ENCODE measurements around the gene TBX20. TPM values are rescaled to one million over a fixed set of nuclear protein-coding genes. Genes with fewer than 3 reads are reported as not detected.

Gene TBX20
- total and polyA plus RNA-seq, 10 of the 15 experiments (the other 5 are each of a cell fraction or from before 2014, with no cell fraction given) = not detected

DNA sequence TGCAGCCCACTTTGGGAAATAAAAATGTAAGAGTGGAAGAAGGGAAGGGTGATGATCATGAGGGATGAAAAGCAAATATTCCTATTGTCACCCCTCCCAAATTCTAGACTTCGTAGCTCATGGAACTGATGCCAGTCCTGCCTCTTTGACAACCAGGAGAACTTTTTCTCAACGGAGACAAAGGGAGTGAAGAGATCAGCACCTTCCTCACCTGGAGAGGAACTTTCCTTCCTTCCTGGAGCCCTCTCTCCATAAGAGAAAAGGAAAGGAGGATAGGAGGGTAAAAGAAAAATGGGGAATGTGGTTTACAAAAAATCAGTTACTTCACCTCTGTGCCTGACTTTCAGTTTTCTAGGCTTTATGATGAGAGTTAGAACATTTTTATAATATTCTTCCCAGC is 3.4 kb downstream of the TBX20 start:
- Histone ChIP-seq H3K79me2 (ENCODE audit: control insufficient read depth, insufficient read depth, low read length) (no peaks in the 10 kb centered on the region), H4K20me1 (ENCODE audit: control insufficient read depth, insufficient read depth) (no peaks in the 10 kb centered on the region; the same call in 1 of the 2 replicates), H3K27ac (ENCODE audit: control insufficient read depth, insufficient read depth) (no peak overlapping the region), H3K4me2 (ENCODE audit: control insufficient read depth, insufficient read depth) (no peak overlapping the region), H3K27me3 (replicated peaks in 1 of 2; ENCODE audit: control insufficient read depth in 2 of 2, insufficient read depth in 2 of 2, low read length in 1 of 2) (peaks cover 8 to 23% of the 10 kb centered on the region in 2 experiments), H3K9ac (ENCODE audit: control insufficient read depth, insufficient read depth, low read length) (no peak overlapping the region), H2AFZ (ENCODE audit: control insufficient read depth, low read depth, low read length) (no peak overlapping the region), H3K9me3 (replicated peaks; ENCODE audit: control insufficient read depth, insufficient read depth, low read length) (peaks cover 1% of the 10 kb centered on the region; the same call in 2 of the 3 replicates), H3K4me3 (no peak overlapping the region), H3K36me3 (ENCODE audit: control insufficient read depth in 2 of 2, insufficient read depth in 2 of 2, low read length in 1 of 2) (no peaks in the 10 kb centered on the region), H3K4me1 (ENCODE audit: control insufficient read depth, insufficient read depth, low read length) (no peaks in the 10 kb centered on the region)
- 0% methylated on average over 2 of the region's 2 CpGs for WGBS (ENCODE audit: insufficient coverage, insufficient replicate concordance, low lambda C conversion rate, missing lambda C conversion rate)
- BruUV-seq (replicated peaks) = no TSS peak
- FAIRE-seq (no peak), DNase-seq (ENCODE audit: low read depth, low spot score) (no peak), ATAC-seq (no peak)
- intact Hi-C loops (cut with micrococcal nuclease; ENCODE audit: unreplicated experiment) = no loop called here
- ChIA-PET RAD21 (ENCODE audit: unreplicated experiment) (no interaction called here), CTCF (no interaction called here), POLR2A (no interaction called here), SMC1A (ENCODE audit: uncharacterized antibody, unreplicated experiment) (interaction anchor here (1.0 kb wide), 2 partner anchors 270 to 375 kb away, joined by 3 to 4 read pairs; no protein-coding TSS in a partner anchor)
- in situ Hi-C loops (cut with MboI) = no loop called here
- TF ChIP-seq SIN3A (IDR thresholded peaks at IDR 0.05; ENCODE audit: low read depth, low read length) = no peak
- no peak for TF ChIP-seq ZSCAN29 (IDR thresholded peaks at IDR 0.05)
- no peak for TF ChIP-seq CBX3 (IDR thresholded peaks at IDR 0.05; ENCODE audit: borderline replicate concordance, low read depth)

DNA sequence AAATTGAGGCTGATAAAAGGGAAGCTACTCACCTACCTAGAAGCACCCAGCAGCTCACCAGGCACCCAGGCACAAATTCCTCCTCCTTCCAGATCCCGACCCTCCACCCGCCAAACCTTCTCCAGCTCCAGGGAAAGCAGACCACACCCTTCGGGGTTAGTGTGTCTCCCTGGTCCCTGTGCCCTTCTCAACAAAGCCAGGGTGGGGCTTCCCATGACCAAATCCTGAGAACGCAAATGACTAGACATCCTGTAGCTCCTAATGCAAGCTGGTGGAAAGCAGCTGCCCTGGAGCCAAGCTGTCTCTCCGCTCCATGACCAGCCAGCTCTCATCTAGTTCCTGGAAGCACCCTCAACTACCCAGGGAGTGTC is 4.4 kb downstream of the TBX20 start:
- Histone ChIP-seq H3K9me3 (replicated peaks; ENCODE audit: control insufficient read depth, insufficient read depth, low read length) (no peaks in the 10 kb centered on the region; the same call in 2 of the 3 replicates), H4K20me1 (ENCODE audit: control insufficient read depth, insufficient read depth) (no peaks in the 10 kb centered on the region; the same call in 1 of the 2 replicates), H3K4me1 (ENCODE audit: control insufficient read depth, insufficient read depth, low read length) (no peaks in the 10 kb centered on the region), H3K4me2 (ENCODE audit: control insufficient read depth, insufficient read depth) (no peak overlapping the region), H3K4me3 (no peak overlapping the region), H3K79me2 (ENCODE audit: control insufficient read depth, insufficient read depth, low read length) (no peaks in the 10 kb centered on the region), H2AFZ (ENCODE audit: control insufficient read depth, low read depth, low read length) (no peak overlapping the region), H3K27me3 (replicated peaks in 1 of 2; ENCODE audit: control insufficient read depth in 2 of 2, insufficient read depth in 2 of 2, low read length in 1 of 2) (peaks cover 4 to 23% of the 10 kb centered on the region in 2 experiments), H3K9ac (ENCODE audit: control insufficient read depth, insufficient read depth, low read length) (no peak overlapping the region), H3K36me3 (ENCODE audit: control insufficient read depth in 2 of 2, insufficient read depth in 2 of 2, low read length in 1 of 2) (no peaks in the 10 kb centered on the region), H3K27ac (ENCODE audit: control insufficient read depth, insufficient read depth) (no peak overlapping the region)
- ChIA-PET POLR2A (no interaction called here), SMC1A (ENCODE audit: uncharacterized antibody, unreplicated experiment) (interaction anchor here (1.0 kb wide), 2 partner anchors 271 to 376 kb away, joined by 3 to 4 read pairs; no protein-coding TSS in a partner anchor), CTCF (no interaction called here), RAD21 (ENCODE audit: unreplicated experiment) (no interaction called here)
- DNase-seq (ENCODE audit: low read depth, low spot score) (no peak), FAIRE-seq (no peak), ATAC-seq (no peak)
- TF ChIP-seq ZNF217 (IDR thresholded peaks at IDR 0.05) (no peak), TCF7 (IDR thresholded peaks at IDR 0.05; ENCODE audit: borderline replicate concordance) (no peak)
- TF ChIP-seq, protein P1, sequence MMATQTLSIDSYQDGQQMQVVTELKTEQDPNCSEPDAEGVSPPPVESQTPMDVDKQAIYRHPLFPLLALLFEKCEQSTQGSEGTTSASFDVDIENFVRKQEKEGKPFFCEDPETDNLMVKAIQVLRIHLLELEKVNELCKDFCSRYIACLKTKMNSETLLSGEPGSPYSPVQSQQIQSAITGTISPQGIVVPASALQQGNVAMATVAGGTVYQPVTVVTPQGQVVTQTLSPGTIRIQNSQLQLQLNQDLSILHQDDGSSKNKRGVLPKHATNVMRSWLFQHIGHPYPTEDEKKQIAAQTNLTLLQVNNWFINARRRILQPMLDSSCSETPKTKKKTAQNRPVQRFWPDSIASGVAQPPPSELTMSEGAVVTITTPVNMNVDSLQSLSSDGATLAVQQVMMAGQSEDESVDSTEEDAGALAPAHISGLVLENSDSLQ (IDR thresholded peaks at IDR 0.05) = no peak
- 18% methylated on average over 5 of the region's 5 CpGs for WGBS (ENCODE audit: insufficient coverage, insufficient replicate concordance, low lambda C conversion rate, missing lambda C conversion rate)
- intact Hi-C loops (cut with micrococcal nuclease; ENCODE audit: unreplicated experiment) (no loop called here), in situ Hi-C loops (cut with MboI) (no loop called here)
- no TSS peak for BruUV-seq (replicated peaks)
